Naive thymus-derived CD4-positive, alpha-beta T cell (primary cell): ENCODE results near the gene OSGEP. TPM values are rescaled to one million over a fixed set of nuclear protein-coding genes. Genes with fewer than 3 reads are reported as not detected.

ENCODE experiments used
- ATAC-seq: fragments of 150-1000 bp; cut with Tn5 transposase; 2 replicates; pipeline ENCODE4 v1.10.0; 2021; ENCODE audit warnings: mild to moderate bottlenecking, moderate library complexity
- CTCF ChIA-PET: fragments of 350-600 bp; sonication (Branson Sonifier 250); formaldehyde crosslinking; loops from one replicate; lab custom pipeline; 2021; ENCODE audit warnings: antibody characterized with exemption; lab: Charles Lee
- POLR2A ChIA-PET: fragments of 350-600 bp; sonication (Branson Sonifier 250); formaldehyde crosslinking; loops from one replicate; lab custom pipeline; 2021; ENCODE audit warnings: antibody characterized with exemption, inconsistent platforms; lab: Charles Lee
- DNase-seq, 9 donors: peaks; one replicate each; pipeline versions ENCODE4 v3.0.0 to v3.0.0-alpha.2; 2020 to 2022; ENCODE audit warnings: mixed read lengths in 1 of 9
- H3K27ac ChIP-seq: one replicate; pipeline ENCODE4 v1.7.0; 2013; ENCODE audit warnings: mild to moderate bottlenecking, low read depth, low read length, moderate library complexity
- H3K27me3 ChIP-seq, 2 donors: one replicate each; pipeline ENCODE4 v1.7.0; 2013; ENCODE audit warnings: low read length in 2 of 2, mild to moderate bottlenecking in 2 of 2, moderate library complexity in 2 of 2; ENCODE audit not compliant: control insufficient read depth in 2 of 2, insufficient read depth in 2 of 2
- H3K36me3 ChIP-seq, 3 experiments: 1 replicate in 2 of 3; 2 replicates in 1 of 3; pipeline ENCODE4 v1.7.0; 2013; ENCODE audit warnings: low read length in 3 of 3, mild to moderate bottlenecking in 3 of 3, moderate library complexity in 1 of 3; ENCODE audit not compliant: insufficient read depth in 3 of 3, control insufficient read depth in 2 of 3
- H3K4me1 ChIP-seq, 2 donors: one replicate each; pipeline ENCODE4 v1.7.0; 2013; ENCODE audit warnings: low read length in 2 of 2, mild to moderate bottlenecking in 2 of 2, moderate library complexity in 1 of 2; ENCODE audit not compliant: control insufficient read depth in 2 of 2, insufficient read depth in 2 of 2
- H3K4me3 ChIP-seq: 2 replicates; pipeline ENCODE4 v1.7.0; 2013; ENCODE audit warnings: mild to moderate bottlenecking, low read length
- H3K9me3 ChIP-seq, 3 experiments: 1 replicate in 2 of 3; 2 replicates in 1 of 3; pipeline ENCODE4 v1.7.0; 2013; ENCODE audit warnings: low read length in 3 of 3; ENCODE audit not compliant: control insufficient read depth in 2 of 3
- H3K27ac Mint-ChIP-seq, 9 donors: one replicate each; pipeline ENCODE4 v1.8.0; 2020 to 2022; ENCODE audit warnings: mixed read lengths in 9 of 9, mild to moderate bottlenecking in 8 of 9, moderate library complexity in 5 of 9, inconsistent platforms in 2 of 9
- H3K27me3 Mint-ChIP-seq, 5 donors: one replicate each; pipeline ENCODE4 v1.8.0; 2021 to 2022; ENCODE audit warnings: mixed read lengths in 5 of 5, mild to moderate bottlenecking in 1 of 5
- H3K36me3 Mint-ChIP-seq, 5 donors: one replicate each; pipeline ENCODE4 v1.8.0; 2020 to 2022; ENCODE audit warnings: mixed read lengths in 5 of 5, mild to moderate bottlenecking in 3 of 5, inconsistent platforms in 1 of 5
- H3K4me1 Mint-ChIP-seq, 7 donors: one replicate each; pipeline ENCODE4 v1.8.0; 2020 to 2022; ENCODE audit warnings: mixed read lengths in 7 of 7, mild to moderate bottlenecking in 3 of 7, inconsistent platforms in 1 of 7
- H3K4me3 Mint-ChIP-seq, 10 donors: one replicate each; pipeline ENCODE4 v1.8.0; 2020 to 2022; ENCODE audit warnings: mild to moderate bottlenecking in 10 of 10, mixed read lengths in 10 of 10, moderate library complexity in 6 of 10, inconsistent platforms in 2 of 10
- H3K9me3 Mint-ChIP-seq, 11 donors: one replicate each; pipeline ENCODE4 v1.8.0; 2020 to 2022; ENCODE audit warnings: mixed read lengths in 11 of 11, mild to moderate bottlenecking in 4 of 11, inconsistent platforms in 1 of 11, moderate library complexity in 1 of 11
- intact Hi-C, 2 donors: fragments of 100-400 bp; cut with micrococcal nuclease; formaldehyde crosslinking; loops; one replicate each; pipeline ENCODE4 v1.15.1; 2023
- polyA plus RNA-seq, 2 donors: library from polyadenylated mRNA; unstranded; fragments of 300-500 nt; fragmentation: Illumina TruSeq; gene quantifications; one replicate each; pipeline ENCODE4 v1.2.3, GENCODE V29; 2021
- total RNA-seq, 6 experiments: library from RNA in 5 of 6; stranded (reverse) in 5 of 6; gene quantifications; 1 replicate in 5 of 6; 2 replicates in 1 of 6; pipeline ENCODE4 v1.2.3 and lab custom pipeline; 2021 to 2026

The OSGEP gene
- total and polyA plus RNA-seq, 7 experiments from 2014 or later, result 30.8 to 77.2 (median 54.9) TPM

DNA sequence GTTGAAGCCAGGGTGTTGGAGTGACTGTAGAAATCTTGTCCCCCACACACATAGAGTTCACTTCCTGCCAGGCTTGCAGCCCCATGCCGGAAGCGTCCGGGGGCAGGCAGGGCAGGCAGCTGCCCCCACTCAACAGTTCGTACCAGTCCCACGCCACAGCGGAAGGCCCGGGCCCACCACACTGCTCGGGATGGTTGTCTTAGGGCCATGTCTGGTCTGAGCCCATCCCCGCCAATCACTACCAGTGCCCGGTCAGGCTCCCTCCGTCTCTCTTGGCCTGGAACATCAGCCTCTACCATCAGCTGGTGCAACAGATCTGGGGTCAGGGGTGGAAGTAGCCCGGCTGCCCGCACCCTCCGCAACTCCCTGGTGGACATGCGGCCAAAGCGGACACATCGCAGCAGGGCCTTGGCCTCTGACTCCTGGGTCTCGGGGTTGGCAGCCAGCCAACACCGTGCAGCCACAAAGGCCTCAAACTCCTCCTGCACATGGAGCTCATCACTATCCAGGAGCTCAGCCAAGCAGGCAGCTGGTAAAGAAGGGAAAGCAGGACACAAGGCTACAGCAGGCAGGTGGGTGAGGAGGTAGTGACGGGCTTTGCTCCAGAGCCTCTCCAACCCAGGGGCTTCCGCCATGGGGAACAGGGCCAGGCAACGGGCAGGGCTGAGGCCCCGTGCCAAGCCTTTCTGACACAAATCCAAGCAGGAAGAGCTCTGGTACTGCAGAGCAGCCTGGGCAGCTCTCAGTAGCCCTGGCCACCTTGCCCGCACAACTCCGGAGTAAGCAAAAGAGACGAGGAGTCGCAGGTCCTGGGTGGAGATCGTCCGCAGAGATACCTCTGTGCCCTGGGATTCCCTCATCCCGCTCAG, 24.6 kb downstream of the OSGEP start:
- H3K4me3 Mint-ChIP-seq, result peak overlapping the region in 5 of 10 donors; percentile 16 to 40 (median 30)
- ChIA-PET POLR2A (interaction anchor here (0.8 to 2.0 kb wide), 5 partner anchors 9 to 183 kb away, joined by 3 to 7 read pairs (median 4); partner anchors contain the start of genes APEX1 and OSGEP), CTCF (interaction anchor here (0.6 to 1.1 kb wide), 2 partner anchors 14 to 23 kb away, joined by 3 read pairs; no protein-coding TSS in a partner anchor)
- H3K27ac Mint-ChIP-seq, result peak overlapping the region in 5 of 9 donors; percentile 7 to 79 (median 51)
- intact Hi-C loops, result no loop called here
- Histone ChIP-seq H3K27ac (no peak overlapping the region), H3K9me3 (no peaks in the 10 kb centered on the region), H3K36me3 (no peaks in the 10 kb centered on the region), H3K27me3 (no peaks in the 10 kb centered on the region), H3K4me1 (peaks cover 0 to 30% of the 10 kb centered on the region in 2 donors), H3K4me3 (no peak overlapping the region)
- H3K9me3 Mint-ChIP-seq, result no peaks in the 10 kb centered on the region
- H3K4me1 Mint-ChIP-seq, result peaks cover 17 to 40% (median 27%) of the 10 kb centered on the region in 7 donors
- peak in 1 of 9 donors; percentile 28 for DNase-seq
- H3K27me3 Mint-ChIP-seq, result no peaks in the 10 kb centered on the region
- ATAC-seq, result peak; percentile 23
- no peaks in the 10 kb centered on the region for H3K36me3 Mint-ChIP-seq

DNA sequence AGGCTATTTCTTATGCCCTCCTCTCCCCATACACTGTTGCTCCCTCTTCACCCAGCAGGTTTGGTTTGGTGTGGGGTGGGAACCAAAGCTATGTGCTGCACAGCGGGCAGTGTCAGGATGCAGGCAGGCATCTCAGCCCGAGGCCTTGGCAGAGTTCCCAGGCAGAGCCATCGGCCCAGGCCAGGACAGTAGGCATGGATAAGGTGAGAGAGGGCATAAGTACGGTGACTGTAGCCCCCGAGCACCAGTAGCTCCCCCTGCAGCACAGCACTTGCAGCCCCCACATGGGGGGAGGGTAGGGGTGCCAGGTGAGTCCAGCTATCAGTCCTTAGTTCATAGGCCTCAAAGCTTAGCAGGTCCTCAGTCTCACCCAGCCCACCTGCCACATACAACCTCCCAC, 25.8 kb downstream of the OSGEP start:
- Histone ChIP-seq H3K9me3 (no peaks in the 10 kb centered on the region), H3K27me3 (no peaks in the 10 kb centered on the region), H3K27ac (no peak overlapping the region), H3K36me3 (no peaks in the 10 kb centered on the region), H3K4me3 (no peak overlapping the region), H3K4me1 (peaks cover 0 to 30% of the 10 kb centered on the region in 2 donors)
- no peaks in the 10 kb centered on the region for H3K9me3 Mint-ChIP-seq
- no peak for DNase-seq
- ATAC-seq, result no peak
- intact Hi-C loops, result no loop called here
- CTCF ChIA-PET, result no interaction called here
- H3K36me3 Mint-ChIP-seq, result no peaks in the 10 kb centered on the region
- H3K27me3 Mint-ChIP-seq, result no peaks in the 10 kb centered on the region
- H3K4me1 Mint-ChIP-seq, result peaks cover 17 to 40% (median 27%) of the 10 kb centered on the region in 7 donors
- POLR2A ChIA-PET, result interaction anchor here (0.5 to 2.0 kb wide), 6 partner anchors 13 to 33 kb away, joined by 3 to 7 read pairs (median 4); partner anchors contain the start of genes APEX1 and OSGEP
- peak overlapping the region in 4 of 9 donors; percentile 5 to 81 (median 48) for H3K27ac Mint-ChIP-seq
- H3K4me3 Mint-ChIP-seq, result peak overlapping the region in 5 of 10 donors; percentile 12 to 73 (median 56)

DNA sequence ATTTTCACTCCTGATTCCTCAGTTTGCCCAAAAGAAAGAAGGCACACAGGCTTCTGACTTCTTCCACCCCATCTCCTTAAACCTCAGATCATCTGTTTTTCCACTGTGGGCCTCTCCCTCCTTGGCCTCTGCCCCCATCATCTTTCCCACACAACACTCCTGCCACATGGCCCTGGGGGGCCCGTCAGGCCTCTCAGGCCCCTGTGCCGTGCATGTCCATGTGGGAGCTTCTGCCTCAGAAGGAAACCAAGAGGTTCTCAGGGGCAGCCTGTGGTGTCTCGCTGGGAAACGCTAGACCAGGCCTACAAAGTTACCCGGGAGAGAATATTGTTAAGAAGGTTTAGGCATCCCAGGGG, 26.6 kb downstream of the OSGEP start:
- ChIA-PET CTCF (no interaction called here), POLR2A (interaction anchor here (1.0 to 2.0 kb wide), 3 partner anchors 14 to 27 kb away, joined by 3 to 7 read pairs (median 4); partner anchors contain the start of genes APEX1 and OSGEP)
- H3K4me3 Mint-ChIP-seq, result peak overlapping the region; percentile 29 to 73 (median 54)
- H3K4me3 ChIP-seq, result no peak overlapping the region
- no peaks in the 10 kb centered on the region for H3K27me3 ChIP-seq
- DNase-seq (no peak), ATAC-seq (no peak)
- peaks cover 17 to 40% (median 27%) of the 10 kb centered on the region in 7 donors for H3K4me1 Mint-ChIP-seq
- no peaks in the 10 kb centered on the region for H3K36me3 Mint-ChIP-seq
- peaks cover 0 to 30% of the 10 kb centered on the region in 2 donors for H3K4me1 ChIP-seq
- peak overlapping the region; percentile 44 to 93 (median 81) for H3K27ac Mint-ChIP-seq
- intact Hi-C loops, result no loop called here
- no peaks in the 10 kb centered on the region for H3K9me3 ChIP-seq
- no peaks in the 10 kb centered on the region for H3K9me3 Mint-ChIP-seq
- no peaks in the 10 kb centered on the region for H3K27me3 Mint-ChIP-seq
- no peak overlapping the region for H3K27ac ChIP-seq
- no peaks in the 10 kb centered on the region for H3K36me3 ChIP-seq

DNA sequence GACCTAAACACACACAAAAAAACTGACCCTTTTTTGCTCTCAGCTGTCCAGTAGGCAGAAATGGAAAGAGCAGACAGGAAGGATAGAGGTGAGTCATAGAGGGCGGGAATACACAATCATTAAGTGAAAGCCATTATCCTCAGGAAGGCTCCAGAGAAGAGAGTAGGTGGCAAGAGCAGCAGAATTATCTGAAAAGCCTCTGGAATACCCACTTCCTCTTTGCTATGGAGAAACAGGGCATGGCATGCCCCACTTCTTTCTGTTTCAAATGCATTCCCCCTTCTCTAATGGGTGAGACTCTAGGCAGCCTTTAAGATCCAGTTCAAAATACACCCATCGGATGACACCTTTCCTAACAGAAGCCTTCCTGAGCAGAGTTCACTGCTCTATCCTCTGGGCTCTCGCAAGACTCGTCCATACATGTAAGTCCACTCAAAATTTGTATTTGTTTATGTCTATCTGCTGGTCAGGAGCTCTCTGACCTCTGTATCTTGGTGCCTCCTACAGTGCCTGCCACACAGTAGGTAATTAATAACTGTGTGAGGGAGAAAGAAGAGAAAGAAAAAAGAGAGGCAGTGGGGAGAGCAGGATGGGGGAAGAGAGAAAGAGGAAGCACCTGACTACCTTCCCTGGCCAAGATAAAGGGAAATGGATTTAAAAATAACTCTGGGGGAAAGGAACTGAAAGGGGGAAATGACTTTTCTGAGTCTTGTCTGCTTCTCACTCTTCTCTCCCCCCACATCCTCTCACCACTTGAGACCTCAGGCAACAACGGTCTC, 27.2 kb downstream of the OSGEP start:
- Histone ChIP-seq H3K27me3 (no peaks in the 10 kb centered on the region), H3K4me3 (no peak overlapping the region), H3K36me3 (no peaks in the 10 kb centered on the region), H3K4me1 (peaks cover 0 to 30% of the 10 kb centered on the region in 2 donors), H3K27ac (no peak overlapping the region), H3K9me3 (no peaks in the 10 kb centered on the region)
- ATAC-seq (peak; percentile 64), DNase-seq (no peak)
- Mint-ChIP-seq H3K27me3 (no peaks in the 10 kb centered on the region), H3K9me3 (no peaks in the 10 kb centered on the region), H3K36me3 (no peaks in the 10 kb centered on the region), H3K27ac (peak overlapping the region; percentile 44 to 93 (median 81)), H3K4me3 (peak overlapping the region; percentile 29 to 73 (median 54)), H3K4me1 (peaks cover 17 to 40% (median 27%) of the 10 kb centered on the region in 7 donors)
- ChIA-PET CTCF (interaction anchor here (0.7 kb wide), 1 partner anchor 265 kb away, joined by 3 read pairs; no protein-coding TSS in a partner anchor), POLR2A (no interaction called here)
- intact Hi-C loops, result no loop called here

DNA sequence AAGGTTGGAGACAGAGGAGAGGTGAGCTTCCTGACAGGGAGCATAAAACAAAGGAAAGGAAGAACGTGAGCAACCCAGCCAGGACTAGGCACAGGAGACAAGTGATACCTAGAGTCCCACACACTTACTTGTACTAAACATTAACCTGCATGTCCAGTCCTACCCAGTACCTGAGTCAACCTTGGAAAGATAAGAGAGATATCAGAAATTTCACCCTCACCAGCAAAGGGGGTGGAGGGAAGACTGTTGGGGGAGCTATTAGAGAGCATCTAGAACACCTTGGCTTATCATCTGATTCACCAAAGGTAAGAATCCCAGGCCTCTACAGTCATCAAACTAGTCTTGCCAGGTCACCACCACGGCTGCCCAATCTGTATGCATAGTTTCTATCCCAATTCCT, 29.8 kb downstream of the OSGEP start:
- no peaks in the 10 kb centered on the region for H3K27me3 Mint-ChIP-seq
- H3K36me3 Mint-ChIP-seq, result no peaks in the 10 kb centered on the region
- no peak for ATAC-seq
- no peak for DNase-seq
- Histone ChIP-seq H3K36me3 (no peaks in the 10 kb centered on the region), H3K9me3 (no peaks in the 10 kb centered on the region), H3K4me3 (no peak overlapping the region), H3K27ac (no peak overlapping the region), H3K27me3 (no peaks in the 10 kb centered on the region), H3K4me1 (peaks cover 0 to 27% of the 10 kb centered on the region in 2 donors)
- H3K4me1 Mint-ChIP-seq, result peaks cover 17 to 36% (median 25%) of the 10 kb centered on the region in 7 donors
- no peaks in the 10 kb centered on the region for H3K9me3 Mint-ChIP-seq
- POLR2A ChIA-PET, result no interaction called here
- peak overlapping the region in 1 of 9 donors; percentile 65 for H3K27ac Mint-ChIP-seq
- H3K4me3 Mint-ChIP-seq, result no peak overlapping the region
- intact Hi-C loops, result no loop called here
- CTCF ChIA-PET, result interaction anchor here (0.6 to 1.9 kb wide), 2 partner anchors 9 to 212 kb away, joined by 3 to 6 read pairs; no protein-coding TSS in a partner anchor

DNA sequence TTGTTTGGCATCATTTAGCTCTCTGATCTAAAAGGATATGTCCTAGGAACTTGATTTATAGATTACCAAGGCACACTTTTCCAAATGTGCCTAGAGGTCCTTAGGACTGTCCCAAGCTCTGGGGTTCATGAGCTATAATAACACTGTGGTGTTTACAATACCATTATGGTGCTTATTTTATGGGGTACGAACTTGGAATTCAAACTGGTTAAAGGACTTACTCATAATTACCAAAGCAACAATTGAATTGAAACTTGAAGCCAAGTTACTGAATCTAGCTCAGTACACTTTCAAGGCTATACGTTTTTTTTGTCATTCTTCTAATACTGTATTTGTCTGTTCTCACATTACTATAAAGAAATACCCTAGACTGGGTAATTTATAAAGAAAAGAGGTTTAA, 31.7 kb downstream of the OSGEP start:
- no peaks in the 10 kb centered on the region for H3K9me3 ChIP-seq
- peaks cover 8 to 17% (median 9%) of the 10 kb centered on the region in 7 donors for H3K4me1 Mint-ChIP-seq
- intact Hi-C loops, result no loop called here
- H3K4me1 ChIP-seq, result peaks cover 0 to 8% of the 10 kb centered on the region in 2 donors
- no peak overlapping the region for H3K27ac Mint-ChIP-seq
- no peaks in the 10 kb centered on the region for H3K27me3 Mint-ChIP-seq
- ATAC-seq, result no peak
- H3K9me3 Mint-ChIP-seq, result no peaks in the 10 kb centered on the region
- ChIA-PET CTCF (interaction anchor here (0.6 to 1.2 kb wide), 3 partner anchors 10 to 617 kb away, joined by 3 to 5 read pairs (median 3); no protein-coding TSS in a partner anchor), POLR2A (no interaction called here)
- no peak overlapping the region for H3K4me3 ChIP-seq
- no peaks in the 10 kb centered on the region for H3K36me3 ChIP-seq
- no peaks in the 10 kb centered on the region for H3K27me3 ChIP-seq
- H3K27ac ChIP-seq, result no peak overlapping the region
- DNase-seq, result no peak
- no peaks in the 10 kb centered on the region for H3K36me3 Mint-ChIP-seq
- H3K4me3 Mint-ChIP-seq, result no peak overlapping the region
